Breast epithelium (tissue), 3 donors: ENCODE measurements around the gene FHDC1.

Source experiments
- CTCF ChIP-seq, 3 donors: fragments of 450-650 bp; IDR thresholded peaks; one replicate each; pipeline ENCODE4 v1.5.1; 2016 to 2017; ENCODE audit warnings: antibody characterized with exemption in 3 of 3, mild to moderate bottlenecking in 3 of 3, moderate library complexity in 3 of 3
- POLR2A ChIP-seq: fragments of 450-650 bp; IDR thresholded peaks from one replicate; pipeline ENCODE4 v1.6.1; 2016; ENCODE audit warnings: antibody characterized with exemption, mild to moderate bottlenecking, moderate library complexity
- POLR2AphosphoS5 ChIP-seq, 3 donors: sonication (generic); formaldehyde crosslinking; IDR thresholded peaks; one replicate each; pipeline ENCODE4 v1.6.1; 2017; ENCODE audit warnings: antibody characterized with exemption in 3 of 3

DNA sequence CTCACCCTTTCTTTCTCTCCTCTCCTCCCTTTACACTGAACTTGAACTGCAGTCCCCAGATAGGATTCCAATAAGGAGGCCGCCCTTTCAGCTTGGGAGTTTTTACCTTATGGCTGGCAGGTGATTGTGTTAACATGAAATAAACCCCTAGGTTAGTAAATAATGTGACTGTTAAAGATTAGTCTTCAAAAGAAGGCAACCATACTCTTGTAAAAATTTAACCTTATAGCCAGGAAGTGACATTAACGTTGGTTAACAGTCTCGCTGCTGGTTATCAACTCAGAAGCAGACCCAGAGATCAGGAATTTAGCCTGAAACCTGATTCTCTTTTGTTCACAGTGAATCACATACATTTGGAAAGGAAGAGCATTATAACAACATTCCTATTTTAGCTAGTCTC, 15.2 kb downstream of the FHDC1 start:
- TF ChIP-seq CTCF (IDR thresholded peaks at IDR 0.05) (no peak), POLR2AphosphoS5 (IDR thresholded peaks at IDR 0.05) (no peak), POLR2A (no peak)
